HEK293 (cell line): ENCODE data around the gene CST7.
"Not testable (repeated sequence)": the region's sequence is repeated elsewhere in the genome, so short reads cannot be mapped to it uniquely, and the experiment has no call there.

Source experiments
- TCF7L2 ChIP-seq: IDR thresholded peaks from 2 replicates; pipeline ENCODE4 v1.6.1; 2011; ENCODE audit warnings: low read depth, mild to moderate bottlenecking, inconsistent platforms, low read length, moderate library complexity, borderline replicate concordance
- ZNF175 ChIP-seq: fragments of 450-650 bp; formaldehyde crosslinking; IDR thresholded peaks from 2 replicates; pipeline ENCODE4 v1.5.1; 2016; ENCODE audit warnings: missing biosample characterization, missing genetic modification characterization
- ZNF239 ChIP-seq: fragments of 450-650 bp; formaldehyde crosslinking; IDR thresholded peaks from 2 replicates; pipeline ENCODE4 v1.5.1; 2016; ENCODE audit warnings: missing biosample characterization, missing genetic modification characterization
- ZSCAN30 ChIP-seq: fragments of 450-650 bp; IDR thresholded peaks from 2 replicates; pipeline ENCODE4 v1.5.1; 2018; ENCODE audit warnings: missing biosample characterization, mild to moderate bottlenecking, missing genetic modification characterization, moderate library complexity
- TF ChIP-seq, protein P1 (sequence below): sonication (generic); formaldehyde crosslinking; IDR thresholded peaks from 2 replicates; pipeline ENCODE4 v1.8.1; 2022; ENCODE audit warnings: mild to moderate bottlenecking, moderate library complexity, missing genetic modification reagents
- TF ChIP-seq, protein P2 (sequence below): fragments of 450-650 bp; formaldehyde crosslinking; IDR thresholded peaks from 2 replicates; pipeline ENCODE4 v1.5.1; 2016; ENCODE audit warnings: missing biosample characterization, missing genetic modification characterization, low read depth
- TF ChIP-seq, protein P3 (sequence below): fragments of 450-650 bp; formaldehyde crosslinking; IDR thresholded peaks from 2 replicates; pipeline ENCODE4 v1.5.1; 2016; ENCODE audit warnings: missing biosample characterization, missing genetic modification characterization

DNA sequence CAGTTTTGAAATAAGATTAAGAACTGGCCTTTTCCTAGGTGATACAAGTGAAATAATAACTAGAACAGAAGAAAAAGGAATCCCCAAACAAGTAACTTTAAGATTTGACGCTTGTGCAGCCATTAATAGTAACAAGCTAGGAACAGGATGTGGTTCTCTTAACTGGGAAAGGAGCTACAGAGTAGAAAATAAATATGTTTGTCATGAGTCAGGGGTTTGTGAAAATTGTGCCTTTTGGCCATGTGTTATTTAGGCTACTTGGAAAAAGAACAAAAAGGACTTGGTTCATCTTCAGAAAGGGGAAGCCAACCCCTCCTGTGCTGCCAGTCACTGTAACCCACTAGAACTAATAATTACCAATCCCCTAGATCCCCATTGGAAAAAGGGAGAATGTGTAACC, 17.2 kb upstream of the CST7 start:
- TF ChIP-seq, protein P1, sequence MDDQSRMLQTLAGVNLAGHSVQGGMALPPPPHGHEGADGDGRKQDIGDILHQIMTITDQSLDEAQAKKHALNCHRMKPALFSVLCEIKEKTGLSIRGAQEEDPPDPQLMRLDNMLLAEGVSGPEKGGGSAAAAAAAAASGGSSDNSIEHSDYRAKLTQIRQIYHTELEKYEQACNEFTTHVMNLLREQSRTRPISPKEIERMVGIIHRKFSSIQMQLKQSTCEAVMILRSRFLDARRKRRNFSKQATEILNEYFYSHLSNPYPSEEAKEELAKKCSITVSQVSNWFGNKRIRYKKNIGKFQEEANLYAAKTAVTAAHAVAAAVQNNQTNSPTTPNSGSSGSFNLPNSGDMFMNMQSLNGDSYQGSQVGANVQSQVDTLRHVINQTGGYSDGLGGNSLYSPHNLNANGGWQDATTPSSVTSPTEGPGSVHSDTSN (CRISPR knock-in tag) = not testable (repeated sequence)
- not testable (repeated sequence) for TF ChIP-seq ZNF175 (tag by site-specific recombination); TCF7L2; ZNF239; ZSCAN30 (tag by site-specific recombination)
- TF ChIP-seq, protein P2, sequence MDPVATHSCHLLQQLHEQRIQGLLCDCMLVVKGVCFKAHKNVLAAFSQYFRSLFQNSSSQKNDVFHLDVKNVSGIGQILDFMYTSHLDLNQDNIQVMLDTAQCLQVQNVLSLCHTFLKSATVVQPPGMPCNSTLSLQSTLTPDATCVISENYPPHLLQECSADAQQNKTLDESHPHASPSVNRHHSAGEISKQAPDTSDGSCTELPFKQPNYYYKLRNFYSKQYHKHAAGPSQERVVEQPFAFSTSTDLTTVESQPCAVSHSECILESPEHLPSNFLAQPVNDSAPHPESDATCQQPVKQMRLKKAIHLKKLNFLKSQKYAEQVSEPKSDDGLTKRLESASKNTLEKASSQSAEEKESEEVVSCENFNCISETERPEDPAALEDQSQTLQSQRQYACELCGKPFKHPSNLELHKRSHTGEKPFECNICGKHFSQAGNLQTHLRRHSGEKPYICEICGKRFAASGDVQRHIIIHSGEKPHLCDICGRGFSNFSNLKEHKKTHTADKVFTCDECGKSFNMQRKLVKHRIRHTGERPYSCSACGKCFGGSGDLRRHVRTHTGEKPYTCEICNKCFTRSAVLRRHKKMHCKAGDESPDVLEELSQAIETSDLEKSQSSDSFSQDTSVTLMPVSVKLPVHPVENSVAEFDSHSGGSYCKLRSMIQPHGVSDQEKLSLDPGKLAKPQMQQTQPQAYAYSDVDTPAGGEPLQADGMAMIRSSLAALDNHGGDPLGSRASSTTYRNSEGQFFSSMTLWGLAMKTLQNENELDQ (tag by site-specific recombination) = not testable (repeated sequence)
- TF ChIP-seq, protein P3, sequence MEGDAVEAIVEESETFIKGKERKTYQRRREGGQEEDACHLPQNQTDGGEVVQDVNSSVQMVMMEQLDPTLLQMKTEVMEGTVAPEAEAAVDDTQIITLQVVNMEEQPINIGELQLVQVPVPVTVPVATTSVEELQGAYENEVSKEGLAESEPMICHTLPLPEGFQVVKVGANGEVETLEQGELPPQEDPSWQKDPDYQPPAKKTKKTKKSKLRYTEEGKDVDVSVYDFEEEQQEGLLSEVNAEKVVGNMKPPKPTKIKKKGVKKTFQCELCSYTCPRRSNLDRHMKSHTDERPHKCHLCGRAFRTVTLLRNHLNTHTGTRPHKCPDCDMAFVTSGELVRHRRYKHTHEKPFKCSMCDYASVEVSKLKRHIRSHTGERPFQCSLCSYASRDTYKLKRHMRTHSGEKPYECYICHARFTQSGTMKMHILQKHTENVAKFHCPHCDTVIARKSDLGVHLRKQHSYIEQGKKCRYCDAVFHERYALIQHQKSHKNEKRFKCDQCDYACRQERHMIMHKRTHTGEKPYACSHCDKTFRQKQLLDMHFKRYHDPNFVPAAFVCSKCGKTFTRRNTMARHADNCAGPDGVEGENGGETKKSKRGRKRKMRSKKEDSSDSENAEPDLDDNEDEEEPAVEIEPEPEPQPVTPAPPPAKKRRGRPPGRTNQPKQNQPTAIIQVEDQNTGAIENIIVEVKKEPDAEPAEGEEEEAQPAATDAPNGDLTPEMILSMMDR = not testable (repeated sequence)
